Activated naive CD4-positive, alpha-beta T cell treated with Interleukin-2 at 50 U/mL for 16 hours (primary cell): Measurements from ENCODE around the gene HTR7.

Source experiments
- DNase-seq: peaks from one replicate; pipeline ENCODE4 v3.0.0-alpha.2; 2020

The HTR7 gene

DNA sequence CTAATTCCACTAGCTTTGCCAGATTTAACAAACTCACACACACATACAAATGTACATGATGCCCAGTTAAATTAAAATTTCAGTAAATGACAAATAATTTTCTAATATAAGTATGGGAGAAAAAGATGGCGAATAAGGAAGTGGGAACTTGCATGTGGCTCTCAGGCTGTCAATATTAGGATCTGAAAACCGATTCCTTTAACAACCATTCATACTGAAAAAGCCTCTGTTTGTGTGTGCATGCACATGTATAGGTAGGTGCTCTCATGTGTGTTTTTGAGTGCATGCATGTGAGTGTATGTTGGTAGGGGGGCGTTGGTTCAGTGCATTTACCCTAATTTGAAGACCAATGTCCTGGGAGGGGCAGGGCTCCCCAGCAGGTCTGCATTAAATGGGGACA is 125.3 kb downstream of the HTR7 start:
- DNase-seq: no peak

DNA sequence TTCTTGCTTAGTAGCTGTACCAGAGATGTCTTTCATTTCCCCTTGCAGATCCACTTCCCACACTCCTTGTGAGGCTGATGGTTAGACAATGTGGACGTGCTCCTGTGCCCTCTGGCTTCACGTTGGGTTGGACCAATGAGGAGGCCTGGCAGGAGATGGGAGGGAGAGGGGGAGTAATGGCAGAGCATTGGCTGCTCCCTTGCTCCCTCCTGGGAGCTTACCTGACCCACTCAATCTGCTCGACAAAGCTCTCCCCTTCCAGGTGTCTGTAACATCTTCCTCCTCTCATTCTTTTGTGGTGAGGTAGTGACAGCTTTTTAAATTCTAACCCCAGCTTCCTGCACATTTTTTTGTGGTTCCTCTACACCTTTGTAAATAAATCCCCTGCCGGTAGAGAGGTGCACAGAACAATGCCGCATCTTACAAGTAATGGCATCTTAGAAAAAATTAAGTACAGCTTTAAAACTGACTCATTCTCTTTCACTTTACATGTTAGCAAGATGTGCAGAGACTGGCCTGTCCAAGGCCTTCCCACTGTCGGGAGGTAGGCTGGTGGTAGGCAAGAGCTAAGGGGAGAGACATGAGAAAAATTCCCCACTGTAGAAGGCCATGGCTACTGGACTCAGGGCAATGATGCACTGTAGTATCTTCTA is 134.3 kb downstream of the HTR7 start:
- no peak for DNase-seq

DNA sequence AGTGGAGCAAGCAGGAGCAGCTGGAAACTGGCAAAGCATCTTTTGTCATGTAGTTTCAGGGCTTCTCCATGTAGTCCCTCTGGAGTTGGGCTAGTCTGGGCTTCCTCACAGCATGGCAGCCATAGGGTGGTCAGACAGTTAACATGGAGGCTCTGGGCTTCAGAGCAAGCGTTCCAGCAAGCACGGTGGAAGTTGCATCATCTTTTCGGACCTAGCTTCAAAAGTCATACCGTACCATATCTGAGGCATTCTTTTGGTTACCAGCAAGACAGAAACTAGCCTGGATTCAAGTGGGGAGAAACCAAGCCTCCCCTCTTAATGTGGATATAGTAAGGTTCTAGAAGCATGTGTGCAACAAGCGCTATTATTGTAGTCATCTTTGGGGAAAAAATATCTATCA is 135.0 kb downstream of the HTR7 start:
- no peak for DNase-seq

DNA sequence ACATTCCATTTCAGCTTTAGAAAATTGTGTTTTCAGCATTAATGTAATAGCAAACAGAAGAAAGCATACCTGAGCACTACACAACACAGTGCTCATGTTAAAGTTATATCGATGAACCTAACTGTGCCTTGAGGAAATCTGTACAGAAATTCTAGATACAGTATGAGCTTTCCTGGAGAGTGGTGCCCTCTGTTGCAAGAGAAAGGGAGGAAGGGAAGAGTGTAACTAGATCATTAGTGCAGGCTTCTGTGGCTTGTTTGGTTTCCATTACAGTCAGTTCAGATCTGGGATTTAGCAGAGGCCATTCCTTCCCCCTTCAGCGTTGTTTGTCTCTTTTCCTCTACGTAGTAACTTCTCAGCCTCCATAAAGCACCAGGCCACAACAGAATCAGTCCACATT is 139.7 kb downstream of the HTR7 start:
- no peak for DNase-seq

DNA sequence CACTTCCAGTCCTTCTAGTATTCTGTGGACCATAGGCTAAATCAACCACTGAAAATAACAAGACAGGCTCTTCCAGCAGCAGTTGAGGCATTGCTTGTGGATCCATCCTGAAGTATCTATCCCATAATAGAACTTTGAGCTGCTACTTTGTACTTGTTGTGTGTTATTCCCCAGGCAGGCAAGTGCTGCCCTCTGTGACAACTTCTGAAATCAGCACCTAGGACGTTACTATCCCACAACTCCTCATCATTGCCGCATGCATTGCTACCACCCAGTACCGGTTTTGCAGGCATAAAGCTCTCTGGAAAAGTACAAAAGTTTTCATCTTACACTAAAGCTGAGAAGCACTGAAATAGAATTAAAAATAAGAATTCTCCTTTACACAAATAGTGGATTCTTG is 145.3 kb downstream of the HTR7 start:
- DNase-seq: no peak

DNA sequence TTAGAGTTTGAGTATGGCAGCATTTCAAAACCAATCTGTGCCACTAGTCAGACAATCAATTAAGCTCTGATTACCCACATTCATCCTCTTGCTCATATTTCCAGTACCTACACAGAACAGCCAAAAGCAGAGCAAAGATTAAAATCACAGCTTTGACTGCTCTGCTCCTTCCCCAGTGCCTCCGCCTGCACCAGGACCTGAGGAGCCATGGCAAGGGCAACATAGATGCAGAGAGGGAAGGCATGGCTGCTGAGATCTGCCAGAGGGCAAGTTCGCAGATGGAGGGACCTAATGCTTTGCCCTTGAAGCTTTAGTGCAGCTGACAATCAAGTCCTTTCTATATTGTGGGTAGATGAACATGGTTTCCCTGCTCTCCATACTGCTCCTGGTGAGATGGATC is 148.1 kb downstream of the HTR7 start:
- DNase-seq: no peak

DNA sequence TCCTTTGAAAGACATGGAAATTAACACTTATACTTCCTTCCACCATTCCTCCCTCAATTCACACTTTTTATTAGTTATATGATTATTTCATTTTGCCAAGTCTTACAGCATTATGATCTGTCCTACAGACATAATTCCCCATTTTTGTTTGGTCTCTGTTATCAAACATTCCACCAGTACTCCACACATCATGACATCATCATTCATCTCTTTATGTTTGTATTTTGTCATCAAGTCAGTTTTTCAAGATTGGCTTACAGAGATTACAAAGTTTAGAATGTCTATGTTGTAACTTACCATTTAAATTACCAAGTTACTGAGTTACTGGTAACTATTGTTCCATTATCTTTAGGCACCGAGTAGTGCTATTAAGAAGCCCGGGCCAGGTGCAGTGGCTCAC is 150.2 kb downstream of the HTR7 start:
- no peak for DNase-seq

DNA sequence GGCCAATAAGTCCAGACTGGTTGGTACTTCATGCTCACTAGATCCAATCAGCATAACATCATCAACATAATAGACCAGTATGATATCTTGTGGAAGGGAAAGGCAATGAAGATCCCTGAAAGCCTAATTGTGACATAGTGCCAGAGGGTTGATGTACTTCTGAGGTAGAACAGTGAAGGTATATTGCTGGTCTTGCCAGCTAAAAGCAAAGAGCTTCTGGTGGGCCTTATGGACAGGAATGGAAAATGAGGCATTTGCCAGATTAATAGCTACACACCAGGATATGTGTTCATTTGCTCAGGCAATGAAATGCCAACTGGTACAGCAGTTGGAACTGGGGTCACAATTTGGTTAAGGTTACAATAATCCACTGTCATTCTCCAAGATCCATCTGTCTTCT is 156.4 kb downstream of the HTR7 start:
- no peak for DNase-seq

DNA sequence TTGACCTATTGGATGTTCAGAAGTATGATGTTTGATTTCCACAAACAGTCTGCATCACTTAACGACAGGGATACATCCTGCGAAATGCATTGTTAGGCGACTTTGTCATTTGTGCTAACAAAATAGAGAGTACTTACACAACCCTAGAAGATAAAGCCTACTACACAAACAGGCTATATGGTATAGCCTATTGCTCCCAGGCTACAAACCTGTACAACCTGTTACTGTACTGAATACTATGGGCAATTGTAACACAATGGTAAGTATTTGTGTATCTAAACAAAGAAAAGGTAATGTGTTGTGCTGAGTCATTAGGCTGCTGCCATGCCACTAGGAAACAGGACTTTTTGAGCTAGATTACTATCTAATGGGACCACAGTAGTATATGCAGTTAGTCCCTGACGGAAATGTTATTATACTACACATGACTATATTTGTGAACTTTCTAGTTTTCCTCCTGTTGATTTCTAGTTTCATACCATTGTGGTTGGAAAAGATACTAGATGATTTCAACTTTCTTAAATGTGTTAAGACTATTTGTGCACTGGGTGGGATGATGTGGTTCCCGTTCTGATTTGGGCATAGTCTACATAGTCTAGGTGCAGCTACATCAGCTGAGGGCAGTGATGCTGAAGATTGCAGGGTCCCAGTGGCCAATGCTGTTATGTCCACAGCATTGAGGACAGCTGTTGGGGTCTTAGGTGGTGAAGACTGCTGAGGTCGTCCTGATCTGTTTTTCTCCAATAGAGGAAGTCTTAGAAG is 161.7 kb downstream of the HTR7 start:
- DNase-seq: no peak
